Left lung (tissue), 10 donors: ENCODE data around the gene TCEANC. TPM values are rescaled to one million over a fixed set of nuclear protein-coding genes. Genes with fewer than 3 reads are reported as not detected.
"Not testable (repeated sequence)": the region's sequence is repeated elsewhere in the genome, so short reads cannot be mapped to it uniquely, and the experiment has no call there.

ENCODE experiments used
- ATAC-seq: fragments of 200-7000 bp; cut with Tn5 transposase; one replicate; pipeline ENCODE4 v1.9.1; 2020; ENCODE audit warnings: moderate library complexity
- DNase-seq, 4 donors: peaks; one replicate each; pipeline ENCODE4 v3.0.0-alpha.2; 2013 to 2020
- H3K27ac ChIP-seq, 2 donors: fragments of 200-600 bp; sonication (generic) in 1 of 2; one replicate each; pipeline versions ENCODE4 v1.5.0 to v1.8.0; 2020 to 2021
- H3K27me3 ChIP-seq, 2 donors: fragments of 200-600 bp; sonication (generic) in 1 of 2; one replicate each; pipeline versions ENCODE4 v1.5.0 to v1.8.0; 2020 to 2021
- H3K36me3 ChIP-seq, 2 donors: fragments of 200-600 bp; sonication (generic) in 1 of 2; one replicate each; pipeline versions ENCODE4 v1.5.0 to v1.8.0; 2020 to 2021
- H3K4me1 ChIP-seq, 2 donors: fragments of 200-600 bp; one replicate each; pipeline ENCODE4 v1.8.0; 2021
- H3K4me3 ChIP-seq, 2 donors: fragments of 200-600 bp; sonication (generic) in 1 of 2; one replicate each; pipeline versions ENCODE4 v1.5.0 to v1.8.0; 2020 to 2021; ENCODE audit warnings: mild to moderate bottlenecking in 1 of 2
- H3K9me3 ChIP-seq, 2 donors: fragments of 200-600 bp; sonication (generic) in 1 of 2; one replicate each; pipeline versions ENCODE4 v1.5.0 to v1.8.0; 2020 to 2021
- intact Hi-C, 2 donors: fragments of 100-400 bp; cut with DNase I; formaldehyde crosslinking; loops; one replicate each; pipeline versions ENCODE4 v1.11.2 to v1.14.2; 2022
- polyA plus RNA-seq, 6 donors: library from polyadenylated mRNA; unstranded; fragments of 120-200 nt; gene quantifications; one replicate each; pipeline ENCODE4 v1.2.1, GENCODE V29; 2013; ENCODE audit not compliant: insufficient read length in 6 of 6
- total RNA-seq, 2 donors: library from RNA; stranded (reverse); fragmentation: NEBNext Ultra II Directional; extraction: Animal tissue kit (Norgen Biotek cat#: 25700); gene quantifications; one replicate each; pipeline ENCODE4 v1.2.1, GENCODE V29; 2021
- TF ChIP-seq, protein P1 (sequence below), 2 donors: fragments of 200-600 bp; sonication (generic) in 1 of 2; IDR thresholded peaks; one replicate each; pipeline versions ENCODE4 v1.5.0 to v1.8.0; 2021; ENCODE audit warnings: antibody characterized with exemption in 2 of 2
- donor health status: DM: no; HTN: yes; CAD: no.
- donor health status: DM: no; HTN: no; CAD: no.

TCEANC gene
- total and polyA plus RNA-seq, 8 donors: 3.1 to 7.1 (median 6.5) TPM

DNA sequence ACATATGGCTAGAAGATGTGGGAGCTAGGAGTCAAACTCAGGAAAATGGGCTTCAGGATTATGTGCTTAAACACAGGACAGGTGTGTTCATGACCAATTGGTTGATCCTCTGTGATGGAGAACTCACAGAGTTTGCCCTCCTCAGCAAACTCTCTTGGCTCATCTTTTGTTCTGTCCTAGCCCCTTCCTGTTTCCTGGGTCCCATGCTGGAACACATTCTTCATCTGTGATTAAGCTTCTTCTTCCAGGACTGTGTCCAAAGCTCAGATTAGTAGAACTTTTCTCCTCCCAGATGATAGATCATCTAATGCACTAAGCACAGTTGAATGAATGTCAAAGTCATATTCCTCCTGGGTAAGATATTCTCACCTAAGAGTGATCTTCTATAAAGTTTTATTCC lies 38.8 kb upstream of the TCEANC start:
- Histone ChIP-seq H3K27me3 (no peaks in the 10 kb centered on the region), H3K4me3 (no peak overlapping the region), H3K9me3 (no peaks in the 10 kb centered on the region), H3K4me1 (no peaks in the 10 kb centered on the region), H3K36me3 (no peaks in the 10 kb centered on the region), H3K27ac (no peak overlapping the region)
- DNase-seq (no peak), ATAC-seq (no peak)
- intact Hi-C loops: no loop called here
- TF ChIP-seq, protein P1, sequence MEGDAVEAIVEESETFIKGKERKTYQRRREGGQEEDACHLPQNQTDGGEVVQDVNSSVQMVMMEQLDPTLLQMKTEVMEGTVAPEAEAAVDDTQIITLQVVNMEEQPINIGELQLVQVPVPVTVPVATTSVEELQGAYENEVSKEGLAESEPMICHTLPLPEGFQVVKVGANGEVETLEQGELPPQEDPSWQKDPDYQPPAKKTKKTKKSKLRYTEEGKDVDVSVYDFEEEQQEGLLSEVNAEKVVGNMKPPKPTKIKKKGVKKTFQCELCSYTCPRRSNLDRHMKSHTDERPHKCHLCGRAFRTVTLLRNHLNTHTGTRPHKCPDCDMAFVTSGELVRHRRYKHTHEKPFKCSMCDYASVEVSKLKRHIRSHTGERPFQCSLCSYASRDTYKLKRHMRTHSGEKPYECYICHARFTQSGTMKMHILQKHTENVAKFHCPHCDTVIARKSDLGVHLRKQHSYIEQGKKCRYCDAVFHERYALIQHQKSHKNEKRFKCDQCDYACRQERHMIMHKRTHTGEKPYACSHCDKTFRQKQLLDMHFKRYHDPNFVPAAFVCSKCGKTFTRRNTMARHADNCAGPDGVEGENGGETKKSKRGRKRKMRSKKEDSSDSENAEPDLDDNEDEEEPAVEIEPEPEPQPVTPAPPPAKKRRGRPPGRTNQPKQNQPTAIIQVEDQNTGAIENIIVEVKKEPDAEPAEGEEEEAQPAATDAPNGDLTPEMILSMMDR (IDR thresholded peaks at IDR 0.05): no peak

DNA sequence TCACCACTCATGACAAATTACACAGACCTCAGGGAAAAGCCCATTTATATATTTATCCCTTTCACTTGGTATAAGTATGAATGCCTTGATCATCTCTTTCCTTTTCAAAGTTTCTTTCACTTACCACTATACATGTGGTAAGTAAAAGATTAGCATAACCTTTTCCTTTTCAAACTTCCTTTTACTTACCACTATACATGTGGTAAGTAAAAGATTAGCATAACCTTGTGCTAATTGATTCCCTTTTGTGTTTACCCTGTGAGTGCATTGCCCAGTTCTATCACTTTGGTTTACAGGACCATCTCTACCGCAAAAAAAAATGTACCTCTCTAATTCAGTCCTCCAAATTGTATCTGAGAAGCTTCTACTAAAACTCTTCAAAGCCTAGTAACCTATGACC lies 32.7 kb upstream of the TCEANC start:
- Histone ChIP-seq H3K27me3 (no peaks in the 10 kb centered on the region), H3K9me3 (no peaks in the 10 kb centered on the region), H3K4me3 (no peak overlapping the region), H3K36me3 (no peaks in the 10 kb centered on the region), H3K27ac (no peak overlapping the region), H3K4me1 (no peaks in the 10 kb centered on the region)
- ATAC-seq (no peak), DNase-seq (no peak)
- intact Hi-C loops: no loop called here
- TF ChIP-seq, protein P1 (IDR thresholded peaks at IDR 0.05): no peak

DNA sequence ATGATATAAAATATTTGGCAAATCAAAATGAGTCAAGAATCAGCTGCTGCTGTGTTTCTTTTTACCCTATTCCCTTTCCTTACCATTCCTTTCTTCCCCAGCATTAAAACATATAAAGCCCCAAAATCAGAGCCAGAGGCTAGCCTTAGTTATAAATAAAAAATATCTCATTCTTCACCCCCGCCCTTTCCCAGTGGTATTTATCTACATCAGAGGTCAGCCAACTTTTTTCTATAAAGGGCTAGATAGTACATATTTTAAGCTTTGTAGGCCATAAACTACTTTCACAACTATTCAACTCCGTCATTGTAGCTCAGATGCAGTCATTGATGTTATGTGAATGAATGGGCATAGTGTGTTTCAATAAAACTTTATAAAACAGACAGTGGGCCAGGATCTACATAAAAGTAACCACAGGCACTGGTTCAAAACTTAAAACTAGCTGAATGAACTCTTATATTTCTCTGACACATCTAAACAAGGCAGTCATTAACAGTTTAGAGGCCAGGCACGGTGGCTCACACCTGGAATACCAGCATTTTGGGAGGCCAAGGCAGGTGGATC lies 30.5 kb upstream of the TCEANC start:
- Histone ChIP-seq H3K27ac (no peak overlapping the region), H3K4me3 (no peak overlapping the region), H3K36me3 (no peaks in the 10 kb centered on the region), H3K9me3 (no peaks in the 10 kb centered on the region), H3K27me3 (peaks cover 0 to 6% of the 10 kb centered on the region in 2 donors), H3K4me1 (no peaks in the 10 kb centered on the region)
- DNase-seq: no peak
- TF ChIP-seq, protein P1 (IDR thresholded peaks at IDR 0.05): no peak
- intact Hi-C loops: no loop called here
- no peak for ATAC-seq

DNA sequence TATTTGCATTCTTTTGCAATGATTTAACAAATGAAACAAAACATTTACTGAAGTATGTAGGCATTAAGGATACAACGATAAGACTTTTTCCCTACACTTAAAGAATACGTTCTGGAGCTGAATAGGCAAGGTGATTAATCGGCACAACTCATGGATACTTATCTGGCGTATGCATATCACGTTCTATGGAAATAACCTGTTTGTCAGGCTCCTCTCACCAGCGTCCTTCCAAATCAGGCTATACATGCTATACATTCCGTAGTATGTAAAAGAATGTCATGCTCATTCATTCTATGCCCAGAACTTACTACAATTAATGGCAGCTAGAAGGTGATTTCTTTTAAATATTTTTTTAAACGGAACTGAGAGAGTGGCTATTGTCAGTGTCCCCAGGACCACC lies 25.6 kb upstream of the TCEANC start:
- no peak for ATAC-seq
- DNase-seq: no peak
- Histone ChIP-seq H3K36me3 (no peaks in the 10 kb centered on the region), H3K27ac (no peak overlapping the region), H3K4me3 (no peak overlapping the region), H3K4me1 (no peaks in the 10 kb centered on the region), H3K27me3 (peaks cover 0 to 6% of the 10 kb centered on the region in 2 donors), H3K9me3 (peaks cover 0 to 3% of the 10 kb centered on the region in 2 donors)
- intact Hi-C loops: no loop called here
- TF ChIP-seq, protein P1 (IDR thresholded peaks at IDR 0.05): no peak

DNA sequence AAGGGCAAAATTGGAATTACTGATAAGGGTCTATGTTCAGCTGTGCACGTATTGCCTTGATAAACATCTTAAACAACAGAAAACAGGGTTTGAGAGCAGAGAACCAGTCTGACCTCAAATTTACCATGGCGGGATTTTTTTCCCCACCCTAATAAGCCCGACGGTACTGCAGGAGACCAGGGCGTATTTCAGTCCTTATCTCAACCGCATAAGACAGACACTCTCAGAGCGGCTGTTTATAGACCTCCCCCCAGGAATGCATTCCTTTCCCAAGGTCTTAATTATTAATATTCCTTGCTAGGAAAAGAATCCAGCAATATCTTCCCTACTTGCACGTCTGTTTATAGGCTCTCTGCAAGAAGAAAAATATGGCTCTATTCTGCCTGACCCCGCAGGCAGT lies 15.7 kb upstream of the TCEANC start:
- H3K36me3 ChIP-seq, H3K27ac ChIP-seq, H3K4me3 ChIP-seq, intact Hi-C loops, ATAC-seq, H3K9me3 ChIP-seq, H3K4me1 ChIP-seq, DNase-seq, H3K27me3 ChIP-seq: not testable (repeated sequence)

DNA sequence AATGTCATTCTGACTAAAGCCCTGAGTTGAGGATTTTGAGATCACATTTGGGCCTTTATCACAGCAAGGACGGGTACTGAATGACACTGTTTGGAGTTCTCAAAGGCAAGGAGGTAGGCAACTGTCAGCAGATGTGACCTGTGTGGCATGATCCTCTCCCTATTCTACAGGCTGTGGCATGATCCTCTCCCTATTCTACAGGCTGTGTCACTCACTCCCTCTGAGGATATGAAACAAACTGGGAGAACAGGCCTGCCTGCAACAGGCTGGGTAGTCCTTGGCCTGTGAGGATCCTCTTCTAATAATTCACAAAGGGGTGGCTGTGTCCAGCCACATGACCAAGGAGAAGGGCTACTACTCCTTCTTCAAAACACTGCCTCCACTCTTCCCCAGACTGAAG lies 14.9 kb upstream of the TCEANC start:
- no peaks in the 10 kb centered on the region for H3K4me1 ChIP-seq
- H3K36me3 ChIP-seq: no peaks in the 10 kb centered on the region
- no peaks in the 10 kb centered on the region for H3K9me3 ChIP-seq
- ATAC-seq (no peak), DNase-seq (no peak)
- intact Hi-C loops: no loop called here
- H3K27me3 ChIP-seq: peaks cover 0 to 6% of the 10 kb centered on the region in 2 donors
- H3K27ac ChIP-seq: no peak overlapping the region
- TF ChIP-seq, protein P1 (IDR thresholded peaks at IDR 0.05): no peak
- no peak overlapping the region for H3K4me3 ChIP-seq
